GM18907 (cell line): ENCODE results near the gene BAIAP2L2.
"Not testable (repeated sequence)": the region's sequence is repeated elsewhere in the genome, so short reads cannot be mapped to it uniquely, and the experiment has no call there.

Source experiments
- ATAC-seq: cut with Tn5 transposase; IDR thresholded peaks from one replicate; pipeline ENCODE4 v1.9.1; 2021; ENCODE audit warnings: mild to moderate bottlenecking, moderate library complexity; ENCODE audit not compliant: unreplicated experiment

The BAIAP2L2 gene

GRCh38 chr22:38082986-38083710, 27.3 kb downstream of the BAIAP2L2 start:
- ATAC-seq, result no peak

- no peak for ATAC-seq
These were observed 28.3 kb downstream of the BAIAP2L2 start for GRCh38 chr22:38081941-38082828.

- no peak for ATAC-seq
These were observed 28.9 kb downstream of the BAIAP2L2 start for GRCh38 chr22:38081636-38081940.

GRCh38 chr22:38080850-38081635, 29.4 kb downstream of the BAIAP2L2 start:
- ATAC-seq, result no peak

GRCh38 chr22:38080474-38080849, 30.0 kb downstream of the BAIAP2L2 start:
- ATAC-seq, result no peak

- no peak for ATAC-seq
These were observed 30.7 kb downstream of the BAIAP2L2 start for GRCh38 chr22:38079804-38080203.

GRCh38 chr22:38079208-38079607, 31.3 kb downstream of the BAIAP2L2 start:
- ATAC-seq, result not testable (repeated sequence)

GRCh38 chr22:38078046-38078840, 32.2 kb downstream of the BAIAP2L2 start:
- no peak for ATAC-seq

GRCh38 chr22:38077595-38077994, 32.9 kb downstream of the BAIAP2L2 start:
- ATAC-seq, result no peak

GRCh38 chr22:38077096-38077495, 33.4 kb downstream of the BAIAP2L2 start:
- ATAC-seq, result no peak

- ATAC-seq, result no peak
These were observed 34.5 kb downstream of the BAIAP2L2 start for GRCh38 chr22:38075961-38076360.

GRCh38 chr22:38075105-38075825, 35.2 kb downstream of the BAIAP2L2 start:
- no peak for ATAC-seq

- ATAC-seq, result no peak
These were observed 36.0 kb downstream of the BAIAP2L2 start for GRCh38 chr22:38074181-38075104.

- no peak for ATAC-seq
These were observed 37.0 kb downstream of the BAIAP2L2 start for GRCh38 chr22:38073150-38074130.

GRCh38 chr22:38072322-38073149, 37.9 kb downstream of the BAIAP2L2 start:
- ATAC-seq, result no peak

- ATAC-seq, result no peak
These were observed 38.8 kb downstream of the BAIAP2L2 start for GRCh38 chr22:38071421-38072321.
